ENCODE results near the gene CPA3. TPM values are rescaled to one million over a fixed set of nuclear protein-coding genes. Genes with fewer than 3 reads are reported as not detected.

Gene CPA3
- total RNA-seq, 1 donor from 2014 or later: not detected

- no peaks in the 10 kb centered on the region for H3K27me3 Mint-ChIP-seq (ENCODE audit: low read depth, unreplicated experiment)
- TF ChIP-seq CTCF (IDR thresholded peaks at IDR 0.05; ENCODE audit: insufficient read depth, low read depth, low read length) (no peak), EZH2 (IDR thresholded peaks at IDR 0.05; ENCODE audit: insufficient read depth, low read length) (no peak)
- FAIRE-seq (no peak), DNase-seq (ENCODE audit: low read depth) (peak; percentile 22)
- Histone ChIP-seq H3K4me1 (ENCODE audit: insufficient read depth, low read length) (no peaks in the 10 kb centered on the region), H3K9me3 (ENCODE audit: insufficient read depth, low read depth, low read length) (no peaks in the 10 kb centered on the region), H3K27ac (ENCODE audit: low read depth, low read length) (no peak overlapping the region), H3K36me3 (ENCODE audit: insufficient read depth, low read length) (no peaks in the 10 kb centered on the region), H4K20me1 (ENCODE audit: insufficient read depth, low read length) (no peaks in the 10 kb centered on the region), H3K27me3 (ENCODE audit: insufficient read depth, low read length) (no peaks in the 10 kb centered on the region), H3K4me3 (ENCODE audit: insufficient read depth, low read depth, low read length) (no peak overlapping the region), H3K79me2 (ENCODE audit: insufficient read depth, low read length) (no peaks in the 10 kb centered on the region), H3K9ac (ENCODE audit: low read length) (no peak overlapping the region), H3K4me2 (ENCODE audit: low read length) (no peak overlapping the region), H2AFZ (ENCODE audit: low read depth, low read length) (no peak overlapping the region)
- no peaks in the 10 kb centered on the region for H3K4me1 Mint-ChIP-seq (ENCODE audit: low read depth, unreplicated experiment)
- no peaks in the 10 kb centered on the region for H3K36me3 Mint-ChIP-seq (ENCODE audit: low read depth, unreplicated experiment)
- H3K4me3 Mint-ChIP-seq (ENCODE audit: unreplicated experiment): no peak overlapping the region
- no peaks in the 10 kb centered on the region for H3K9me3 Mint-ChIP-seq (ENCODE audit: unreplicated experiment)
- no peak overlapping the region for H3K27ac Mint-ChIP-seq (ENCODE audit: unreplicated experiment)
These were observed 59.5 kb downstream of the CPA3 start for GRCh38 chr3:148924562-148924961.

- no peak overlapping the region for H3K27ac ChIP-seq (ENCODE audit: low read depth, low read length)
- no peaks in the 10 kb centered on the region for H3K27me3 ChIP-seq (ENCODE audit: insufficient read depth, low read length)
- no peak overlapping the region for H3K4me2 ChIP-seq (ENCODE audit: low read length)
- DNase-seq (ENCODE audit: low read depth): no peak
- Mint-ChIP-seq H3K27ac (ENCODE audit: unreplicated experiment) (no peak overlapping the region), H3K27me3 (ENCODE audit: low read depth, unreplicated experiment) (no peaks in the 10 kb centered on the region), H3K36me3 (ENCODE audit: low read depth, unreplicated experiment) (no peaks in the 10 kb centered on the region), H3K4me1 (ENCODE audit: low read depth, unreplicated experiment) (peaks cover under 1% of the 10 kb centered on the region), H3K4me3 (ENCODE audit: unreplicated experiment) (no peak overlapping the region), H3K9me3 (ENCODE audit: unreplicated experiment) (no peaks in the 10 kb centered on the region)
- H3K4me1 ChIP-seq (ENCODE audit: insufficient read depth, low read length): peaks cover 3% of the 10 kb centered on the region
- H3K9ac ChIP-seq (ENCODE audit: low read length): no peak overlapping the region
- no peak for FAIRE-seq
- H2AFZ ChIP-seq (ENCODE audit: low read depth, low read length): no peak overlapping the region
- no peaks in the 10 kb centered on the region for H3K36me3 ChIP-seq (ENCODE audit: insufficient read depth, low read length)
- TF ChIP-seq CTCF (IDR thresholded peaks at IDR 0.05; ENCODE audit: insufficient read depth, low read depth, low read length): no peak
- TF ChIP-seq EZH2 (IDR thresholded peaks at IDR 0.05; ENCODE audit: insufficient read depth, low read length): no peak
- H3K9me3 ChIP-seq (ENCODE audit: insufficient read depth, low read depth, low read length): no peaks in the 10 kb centered on the region
- H3K79me2 ChIP-seq (ENCODE audit: insufficient read depth, low read length): no peaks in the 10 kb centered on the region
- no peak overlapping the region for H3K4me3 ChIP-seq (ENCODE audit: insufficient read depth, low read depth, low read length)
- no peaks in the 10 kb centered on the region for H4K20me1 ChIP-seq (ENCODE audit: insufficient read depth, low read length)
These were observed 60.7 kb downstream of the CPA3 start for GRCh38 chr3:148925845-148926244.

GRCh38 chr3:148930752-148931151 is 65.7 kb downstream of the CPA3 start:
- Histone ChIP-seq H2AFZ (ENCODE audit: low read depth, low read length) (no peak overlapping the region), H3K79me2 (ENCODE audit: insufficient read depth, low read length) (no peaks in the 10 kb centered on the region), H3K4me1 (ENCODE audit: insufficient read depth, low read length) (peaks cover 3% of the 10 kb centered on the region), H3K9ac (ENCODE audit: low read length) (no peak overlapping the region), H3K4me3 (ENCODE audit: insufficient read depth, low read depth, low read length) (no peak overlapping the region), H3K36me3 (ENCODE audit: insufficient read depth, low read length) (no peaks in the 10 kb centered on the region), H4K20me1 (ENCODE audit: insufficient read depth, low read length) (no peaks in the 10 kb centered on the region), H3K4me2 (ENCODE audit: low read length) (peak overlapping the region; percentile 44), H3K9me3 (ENCODE audit: insufficient read depth, low read depth, low read length) (no peaks in the 10 kb centered on the region), H3K27ac (ENCODE audit: low read depth, low read length) (peak overlapping the region; percentile 43), H3K27me3 (ENCODE audit: insufficient read depth, low read length) (no peaks in the 10 kb centered on the region)
- DNase-seq (ENCODE audit: low read depth) (peak; percentile 74), FAIRE-seq (peak; percentile 75)
- Mint-ChIP-seq H3K4me1 (ENCODE audit: low read depth, unreplicated experiment) (peaks cover 5% of the 10 kb centered on the region), H3K9me3 (ENCODE audit: unreplicated experiment) (no peaks in the 10 kb centered on the region), H3K4me3 (ENCODE audit: unreplicated experiment) (no peak overlapping the region), H3K36me3 (ENCODE audit: low read depth, unreplicated experiment) (no peaks in the 10 kb centered on the region), H3K27me3 (ENCODE audit: low read depth, unreplicated experiment) (peaks cover 5% of the 10 kb centered on the region), H3K27ac (ENCODE audit: unreplicated experiment) (no peak overlapping the region)
- TF ChIP-seq EZH2 (IDR thresholded peaks at IDR 0.05; ENCODE audit: insufficient read depth, low read length) (no peak), CTCF (IDR thresholded peaks at IDR 0.05; ENCODE audit: insufficient read depth, low read depth, low read length) (no peak)

All from astrocyte (in vitro differentiated cells and primary cell).